HG03108 (cell line): Measurements from ENCODE around the gene EBF4.
"Not testable (repeated sequence)": the region's sequence is repeated elsewhere in the genome, so short reads cannot be mapped to it uniquely, and the experiment has no call there.

ENCODE experiments used
- ATAC-seq: cut with Tn5 transposase; IDR thresholded peaks from one replicate; pipeline ENCODE4 v1.9.1; 2021; ENCODE audit warnings: moderate library complexity; ENCODE audit not compliant: unreplicated experiment

The EBF4 gene

DNA sequence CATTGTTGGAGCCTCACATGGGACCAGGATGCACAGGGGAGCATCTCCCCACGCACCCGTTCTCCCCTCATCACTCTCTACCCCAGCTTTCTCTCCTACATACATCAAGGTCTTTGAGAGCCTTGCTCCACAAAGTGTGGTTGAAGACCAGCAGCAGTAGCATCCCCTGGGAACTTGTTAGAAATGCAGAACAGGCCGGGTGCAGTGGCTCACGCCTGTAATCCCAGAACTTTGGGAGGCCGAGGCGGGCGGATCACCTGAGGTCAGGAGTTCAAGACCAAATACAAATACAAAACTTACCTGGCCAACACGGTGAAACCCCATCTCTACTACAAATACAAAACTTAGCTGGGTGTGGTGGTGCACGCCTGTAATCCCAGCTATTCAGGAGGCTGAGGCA is 115.3 kb downstream of the EBF4 start:
- ATAC-seq = not testable (repeated sequence)

DNA sequence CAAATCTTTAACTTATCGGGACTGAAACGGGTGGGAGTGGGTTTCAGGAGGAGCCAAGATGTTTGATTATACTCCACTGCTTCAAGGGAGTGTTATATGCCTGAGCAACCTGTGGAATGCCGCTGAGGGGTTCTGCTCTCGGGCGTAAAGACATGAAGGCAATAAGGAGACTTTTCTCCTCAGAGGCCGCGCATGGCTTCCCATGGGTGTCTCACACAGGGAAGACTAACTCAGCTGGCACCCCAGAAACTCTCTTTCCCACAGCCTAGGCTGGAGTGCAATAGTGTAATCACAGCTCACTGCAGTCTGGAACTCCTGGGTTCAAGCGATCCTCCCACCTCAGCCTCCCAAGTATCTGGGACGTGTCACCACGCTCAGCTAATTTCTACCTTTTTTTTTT is 117.1 kb downstream of the EBF4 start:
- no peak for ATAC-seq
